GM20000 (cell line): ENCODE measurements around the gene ATM.

Source experiments
- DNase-seq: peaks from one replicate; pipeline ENCODE4 v3.0.0; 2012; ENCODE audit warnings: low spot score
- TF ChIP-seq, protein P1 (sequence below): IDR thresholded peaks from 2 replicates; pipeline ENCODE4 v1.5.1; 2012; ENCODE audit warnings: mild to moderate bottlenecking, control low read depth; ENCODE audit errors: extremely low read depth, missing control alignments

Gene ATM

DNA sequence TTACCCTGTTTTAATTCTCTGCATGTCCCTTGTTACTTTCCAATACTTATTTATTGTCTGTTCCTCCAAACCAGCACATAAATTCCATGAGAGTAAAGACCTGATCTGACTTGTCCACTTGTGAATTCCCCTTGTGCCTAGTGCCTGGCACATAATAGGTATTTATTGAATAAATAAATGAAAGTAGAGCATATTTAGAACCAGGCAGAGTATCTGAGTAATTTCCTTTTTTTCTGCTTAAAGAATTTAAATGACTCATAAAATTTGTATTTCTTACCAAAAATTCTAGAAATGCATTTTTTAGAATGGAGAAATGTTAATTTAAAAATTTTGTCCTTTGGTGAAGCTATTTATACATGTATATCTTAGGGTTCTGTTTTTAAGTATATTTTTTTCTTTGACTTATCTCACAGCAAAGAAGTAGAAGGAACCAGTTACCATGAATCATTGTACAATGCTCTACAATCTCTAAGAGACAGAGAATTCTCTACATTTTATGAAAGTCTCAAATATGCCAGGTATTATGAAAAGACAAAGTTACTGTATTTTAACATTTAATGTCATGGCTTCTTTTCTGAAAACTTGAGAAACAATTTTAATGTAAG is 96.8 kb downstream of the ATM start:
- TF ChIP-seq, protein P1, sequence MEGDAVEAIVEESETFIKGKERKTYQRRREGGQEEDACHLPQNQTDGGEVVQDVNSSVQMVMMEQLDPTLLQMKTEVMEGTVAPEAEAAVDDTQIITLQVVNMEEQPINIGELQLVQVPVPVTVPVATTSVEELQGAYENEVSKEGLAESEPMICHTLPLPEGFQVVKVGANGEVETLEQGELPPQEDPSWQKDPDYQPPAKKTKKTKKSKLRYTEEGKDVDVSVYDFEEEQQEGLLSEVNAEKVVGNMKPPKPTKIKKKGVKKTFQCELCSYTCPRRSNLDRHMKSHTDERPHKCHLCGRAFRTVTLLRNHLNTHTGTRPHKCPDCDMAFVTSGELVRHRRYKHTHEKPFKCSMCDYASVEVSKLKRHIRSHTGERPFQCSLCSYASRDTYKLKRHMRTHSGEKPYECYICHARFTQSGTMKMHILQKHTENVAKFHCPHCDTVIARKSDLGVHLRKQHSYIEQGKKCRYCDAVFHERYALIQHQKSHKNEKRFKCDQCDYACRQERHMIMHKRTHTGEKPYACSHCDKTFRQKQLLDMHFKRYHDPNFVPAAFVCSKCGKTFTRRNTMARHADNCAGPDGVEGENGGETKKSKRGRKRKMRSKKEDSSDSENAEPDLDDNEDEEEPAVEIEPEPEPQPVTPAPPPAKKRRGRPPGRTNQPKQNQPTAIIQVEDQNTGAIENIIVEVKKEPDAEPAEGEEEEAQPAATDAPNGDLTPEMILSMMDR: no peak
- DNase-seq: no peak

DNA sequence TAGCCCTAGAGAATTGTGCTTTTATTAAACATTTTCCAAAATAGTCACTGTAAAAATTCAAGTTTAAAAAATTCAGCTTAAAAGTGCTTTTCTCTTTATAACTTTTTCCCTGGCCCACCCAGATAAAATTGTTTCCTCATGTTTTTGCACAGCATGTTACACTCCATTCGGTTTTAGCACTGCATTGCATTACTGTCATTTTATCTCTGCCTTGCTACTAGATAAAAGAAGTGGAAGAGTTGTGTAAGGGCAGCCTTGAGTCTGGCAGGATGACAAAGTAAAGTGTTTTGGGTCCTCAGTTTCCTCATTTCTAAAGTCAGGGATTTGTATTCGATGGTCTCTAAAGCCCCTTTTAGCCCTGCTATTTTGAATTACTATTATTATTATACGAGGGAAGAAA is 99.8 kb downstream of the ATM start:
- TF ChIP-seq, protein P1: no peak
- DNase-seq: no peak

DNA sequence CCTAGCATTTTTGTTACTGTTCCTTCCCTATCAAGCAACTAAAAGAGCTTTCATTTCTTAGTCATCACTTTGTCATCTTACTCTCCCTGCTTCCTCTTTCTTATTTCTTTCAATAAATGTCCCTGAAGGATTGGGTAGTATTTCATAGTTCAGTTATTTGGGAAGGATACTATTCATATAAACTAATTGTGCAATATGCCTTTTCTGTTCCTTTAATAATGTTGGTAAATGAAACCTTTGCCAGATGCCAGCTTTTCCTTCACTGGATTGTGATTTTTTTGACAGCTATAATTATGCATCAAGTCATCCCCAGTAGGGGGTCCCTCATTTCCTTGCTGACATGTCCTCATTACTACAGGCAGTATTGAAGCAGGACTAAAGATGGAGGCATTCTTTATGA is 101.7 kb downstream of the ATM start:
- TF ChIP-seq, protein P1: no peak
- DNase-seq: no peak

DNA sequence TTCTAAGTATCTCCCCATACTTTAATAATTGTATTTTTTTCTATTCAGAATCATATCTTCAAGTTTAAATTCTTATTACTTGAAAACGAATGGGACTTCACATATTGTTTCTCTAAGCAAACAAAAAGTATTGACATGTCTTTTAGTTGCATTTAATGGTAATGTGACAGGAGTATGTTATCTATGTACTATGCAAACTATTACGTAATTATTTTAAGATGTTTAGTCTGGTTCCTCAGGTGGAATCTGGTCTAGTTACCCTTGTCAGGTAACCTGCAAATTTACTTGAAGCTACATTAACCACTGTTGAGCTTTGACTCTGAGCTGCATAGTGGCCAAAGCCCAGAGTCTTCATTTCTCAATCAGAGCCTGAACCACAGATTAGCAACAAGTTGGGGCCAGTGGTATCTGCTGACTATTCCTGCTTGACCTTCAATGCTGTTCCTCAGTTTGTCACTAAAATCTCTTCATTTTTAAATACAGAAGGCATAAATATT is 110.6 kb downstream of the ATM start:
- DNase-seq: no peak
- TF ChIP-seq, protein P1: no peak

DNA sequence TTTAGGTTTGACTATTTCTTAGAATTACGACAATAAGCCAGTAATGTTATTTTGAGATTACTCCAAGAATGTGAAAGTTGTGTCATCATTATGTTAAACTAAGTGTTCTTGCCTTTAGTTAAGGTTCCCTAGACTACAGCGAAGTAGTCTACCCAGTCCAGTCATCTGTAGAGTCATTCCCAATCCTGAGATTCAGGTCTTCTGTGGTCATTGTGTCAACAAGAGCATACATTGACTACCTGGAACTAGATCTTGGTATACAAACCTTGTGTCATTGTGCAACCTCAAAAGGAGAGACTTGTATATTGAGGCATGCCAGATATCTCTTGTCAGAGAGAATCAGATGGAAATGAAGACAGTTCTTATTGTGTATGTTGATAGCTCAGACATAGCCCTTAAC is 115.9 kb downstream of the ATM start:
- DNase-seq: no peak
- TF ChIP-seq, protein P1: no peak

DNA sequence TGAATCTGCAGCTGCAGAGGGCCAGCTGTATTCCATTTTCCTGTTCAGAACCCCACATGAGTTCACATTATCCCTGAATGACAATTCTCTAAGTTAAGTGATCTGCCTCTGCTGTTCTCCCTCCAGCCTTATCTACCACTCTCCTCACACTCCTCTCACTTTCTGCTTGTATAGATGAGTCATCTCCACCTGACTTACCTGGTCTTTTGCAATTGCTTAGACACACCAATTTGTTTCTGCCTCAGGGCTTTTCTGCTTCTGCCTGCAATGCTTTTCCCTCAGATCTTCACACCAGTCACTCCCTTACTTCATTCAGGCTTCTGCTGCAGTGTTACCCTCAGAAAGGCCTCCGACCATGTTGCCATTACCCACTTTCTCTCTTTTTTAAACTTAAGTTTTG is 118.1 kb downstream of the ATM start:
- no peak for DNase-seq
- TF ChIP-seq, protein P1: no peak

DNA sequence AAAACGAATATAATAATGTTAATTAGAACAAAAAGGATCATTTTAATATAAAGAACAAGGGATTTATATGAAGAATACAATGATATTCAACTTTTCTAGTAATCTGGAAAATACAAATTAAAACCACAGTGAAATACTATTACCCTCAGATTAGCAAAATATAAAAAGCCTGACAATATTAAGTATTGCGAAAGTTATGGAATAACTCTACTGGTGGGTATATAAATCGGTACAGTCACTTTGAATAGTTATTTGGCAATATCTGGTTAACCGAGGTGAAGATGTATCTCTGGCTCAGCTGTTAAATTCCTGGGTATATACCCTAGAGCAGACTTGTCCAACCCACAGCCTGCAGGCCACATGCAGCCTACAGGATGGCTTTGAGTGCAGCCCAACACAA is 118.8 kb downstream of the ATM start:
- DNase-seq: no peak
- TF ChIP-seq, protein P1: no peak
